SK-N-SH treated with all-trans-retinoic acid at 6 μM for 48 hours (cell line): ENCODE results near the gene JAK1.

ENCODE experiments used
- ARNTL ChIP-seq: fragments of 450-650 bp; formaldehyde crosslinking; IDR thresholded peaks from 2 replicates; pipeline ENCODE4 v1.5.0; 2020; ENCODE audit warnings: low read depth, mild to moderate bottlenecking, moderate library complexity, borderline replicate concordance
- CSDC2 ChIP-seq: fragments of 250-450 bp; sonication (Bioruptor Pico); IDR thresholded peaks from 2 replicates; pipeline ENCODE4 v1.5.0; 2020; ENCODE audit warnings: mild to moderate bottlenecking, moderate library complexity
- ESRRG ChIP-seq: fragments of 250-450 bp; sonication (Bioruptor Pico); IDR thresholded peaks from 2 replicates; pipeline ENCODE4 v1.6.1; 2021; ENCODE audit warnings: mild to moderate bottlenecking
- RARB ChIP-seq: fragments of 250-450 bp; sonication (Bioruptor Pico); IDR thresholded peaks from 2 replicates; pipeline ENCODE4 v1.8.0; 2021; ENCODE audit warnings: mild to moderate bottlenecking, moderate library complexity
- ZFP30 ChIP-seq: fragments of 450-650 bp; formaldehyde crosslinking; IDR thresholded peaks from 2 replicates; pipeline ENCODE4 v1.5.0; 2022; ENCODE audit warnings: mild to moderate bottlenecking, moderate library complexity
- TF ChIP-seq, protein P1 (sequence below): fragments of 250-450 bp; sonication (Bioruptor Pico); IDR thresholded peaks from 2 replicates; pipeline ENCODE4 v1.5.1; 2021; ENCODE audit warnings: mild to moderate bottlenecking, moderate library complexity
- TF ChIP-seq, protein P2 (sequence below): fragments of 250-450 bp; sonication (Bioruptor Pico); IDR thresholded peaks from 2 replicates; pipeline ENCODE4 v1.5.0; 2020; ENCODE audit warnings: mild to moderate bottlenecking, moderate library complexity
- TF ChIP-seq, protein P3 (sequence below): fragments of 250-450 bp; sonication (Bioruptor Pico); IDR thresholded peaks from 2 replicates; pipeline ENCODE4 v1.8.0; 2020; ENCODE audit warnings: mild to moderate bottlenecking, moderate library complexity, borderline replicate concordance

DNA sequence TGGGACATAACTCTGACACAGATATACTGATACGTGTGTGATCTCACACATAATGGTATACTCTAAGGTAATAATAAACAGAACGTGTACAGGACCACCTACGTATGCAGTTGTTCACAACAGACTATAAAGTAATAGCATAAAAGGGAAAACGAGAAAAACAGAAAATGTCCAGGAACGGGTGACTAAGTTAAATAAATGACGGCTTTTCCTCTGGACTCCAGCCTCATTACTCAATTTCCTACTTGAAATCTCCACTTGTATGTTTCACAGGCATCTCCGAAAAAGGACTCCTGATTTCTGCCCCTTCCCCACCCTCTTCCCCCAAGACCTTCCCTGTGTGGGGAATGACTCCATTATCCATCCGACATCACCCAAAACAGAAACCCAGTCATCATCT is 95.1 kb downstream of the JAK1 start:
- TF ChIP-seq, protein P1, sequence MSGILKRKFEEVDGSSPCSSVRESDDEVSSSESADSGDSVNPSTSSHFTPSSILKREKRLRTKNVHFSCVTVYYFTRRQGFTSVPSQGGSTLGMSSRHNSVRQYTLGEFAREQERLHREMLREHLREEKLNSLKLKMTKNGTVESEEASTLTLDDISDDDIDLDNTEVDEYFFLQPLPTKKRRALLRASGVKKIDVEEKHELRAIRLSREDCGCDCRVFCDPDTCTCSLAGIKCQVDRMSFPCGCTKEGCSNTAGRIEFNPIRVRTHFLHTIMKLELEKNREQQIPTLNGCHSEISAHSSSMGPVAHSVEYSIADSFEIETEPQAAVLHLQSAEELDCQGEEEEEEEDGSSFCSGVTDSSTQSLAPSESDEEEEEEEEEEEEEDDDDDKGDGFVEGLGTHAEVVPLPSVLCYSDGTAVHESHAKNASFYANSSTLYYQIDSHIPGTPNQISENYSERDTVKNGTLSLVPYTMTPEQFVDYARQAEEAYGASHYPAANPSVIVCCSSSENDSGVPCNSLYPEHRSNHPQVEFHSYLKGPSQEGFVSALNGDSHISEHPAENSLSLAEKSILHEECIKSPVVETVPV (CRISPR knock-in tag) = no peak
- TF ChIP-seq ESRRG (no peak), ARNTL (no peak), RARB (CRISPR knock-in tag) (no peak), ZFP30 (CRISPR knock-in tag) (no peak), CSDC2 (CRISPR knock-in tag) (no peak)
- TF ChIP-seq, protein P2, sequence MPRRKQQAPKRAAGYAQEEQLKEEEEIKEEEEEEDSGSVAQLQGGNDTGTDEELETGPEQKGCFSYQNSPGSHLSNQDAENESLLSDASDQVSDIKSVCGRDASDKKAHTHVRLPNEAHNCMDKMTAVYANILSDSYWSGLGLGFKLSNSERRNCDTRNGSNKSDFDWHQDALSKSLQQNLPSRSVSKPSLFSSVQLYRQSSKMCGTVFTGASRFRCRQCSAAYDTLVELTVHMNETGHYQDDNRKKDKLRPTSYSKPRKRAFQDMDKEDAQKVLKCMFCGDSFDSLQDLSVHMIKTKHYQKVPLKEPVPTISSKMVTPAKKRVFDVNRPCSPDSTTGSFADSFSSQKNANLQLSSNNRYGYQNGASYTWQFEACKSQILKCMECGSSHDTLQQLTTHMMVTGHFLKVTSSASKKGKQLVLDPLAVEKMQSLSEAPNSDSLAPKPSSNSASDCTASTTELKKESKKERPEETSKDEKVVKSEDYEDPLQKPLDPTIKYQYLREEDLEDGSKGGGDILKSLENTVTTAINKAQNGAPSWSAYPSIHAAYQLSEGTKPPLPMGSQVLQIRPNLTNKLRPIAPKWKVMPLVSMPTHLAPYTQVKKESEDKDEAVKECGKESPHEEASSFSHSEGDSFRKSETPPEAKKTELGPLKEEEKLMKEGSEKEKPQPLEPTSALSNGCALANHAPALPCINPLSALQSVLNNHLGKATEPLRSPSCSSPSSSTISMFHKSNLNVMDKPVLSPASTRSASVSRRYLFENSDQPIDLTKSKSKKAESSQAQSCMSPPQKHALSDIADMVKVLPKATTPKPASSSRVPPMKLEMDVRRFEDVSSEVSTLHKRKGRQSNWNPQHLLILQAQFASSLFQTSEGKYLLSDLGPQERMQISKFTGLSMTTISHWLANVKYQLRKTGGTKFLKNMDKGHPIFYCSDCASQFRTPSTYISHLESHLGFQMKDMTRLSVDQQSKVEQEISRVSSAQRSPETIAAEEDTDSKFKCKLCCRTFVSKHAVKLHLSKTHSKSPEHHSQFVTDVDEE (CRISPR knock-in tag) = no peak
- TF ChIP-seq, protein P3, sequence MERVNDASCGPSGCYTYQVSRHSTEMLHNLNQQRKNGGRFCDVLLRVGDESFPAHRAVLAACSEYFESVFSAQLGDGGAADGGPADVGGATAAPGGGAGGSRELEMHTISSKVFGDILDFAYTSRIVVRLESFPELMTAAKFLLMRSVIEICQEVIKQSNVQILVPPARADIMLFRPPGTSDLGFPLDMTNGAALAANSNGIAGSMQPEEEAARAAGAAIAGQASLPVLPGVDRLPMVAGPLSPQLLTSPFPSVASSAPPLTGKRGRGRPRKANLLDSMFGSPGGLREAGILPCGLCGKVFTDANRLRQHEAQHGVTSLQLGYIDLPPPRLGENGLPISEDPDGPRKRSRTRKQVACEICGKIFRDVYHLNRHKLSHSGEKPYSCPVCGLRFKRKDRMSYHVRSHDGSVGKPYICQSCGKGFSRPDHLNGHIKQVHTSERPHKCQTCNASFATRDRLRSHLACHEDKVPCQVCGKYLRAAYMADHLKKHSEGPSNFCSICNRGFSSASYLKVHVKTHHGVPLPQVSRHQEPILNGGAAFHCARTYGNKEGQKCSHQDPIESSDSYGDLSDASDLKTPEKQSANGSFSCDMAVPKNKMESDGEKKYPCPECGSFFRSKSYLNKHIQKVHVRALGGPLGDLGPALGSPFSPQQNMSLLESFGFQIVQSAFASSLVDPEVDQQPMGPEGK (CRISPR knock-in tag) = no peak
